Measurements from ENCODE around the gene ZNF438.

ZNF438 gene

DNA sequence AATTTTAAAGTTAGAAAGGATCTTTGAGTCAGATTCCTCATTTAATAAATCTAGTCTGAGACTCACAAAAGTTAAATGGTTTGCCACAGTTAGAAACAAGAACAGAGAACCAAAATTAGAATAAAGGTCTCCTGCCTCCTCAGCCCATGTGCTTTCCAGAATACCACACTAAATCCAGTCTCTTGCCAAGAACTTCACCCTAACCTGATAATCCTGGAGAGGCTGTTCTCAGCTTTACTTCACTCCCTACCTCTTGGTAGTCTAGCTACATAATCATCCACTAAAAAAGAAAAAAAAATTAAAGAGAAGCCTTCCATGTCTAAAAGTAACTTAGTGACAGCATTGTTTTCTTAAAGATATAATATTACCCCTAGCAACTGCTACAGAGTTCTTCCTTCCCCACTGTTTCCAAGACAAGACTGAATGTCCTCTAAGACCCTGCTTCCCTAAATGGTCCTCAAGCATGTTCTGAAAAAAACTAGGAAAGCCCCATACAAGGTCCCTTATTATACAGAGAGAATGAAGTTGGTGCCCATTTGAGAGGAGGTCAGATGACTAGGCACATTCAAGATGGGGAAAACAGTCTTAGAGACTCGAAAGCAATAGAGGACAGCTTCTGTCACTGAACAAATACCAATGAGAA is 56.8 kb downstream of the ZNF438 start:
- in situ Hi-C loops (cut with HindIII; ENCODE audit: low sequenced_read_pairs), result no loop called here
- H3K4me3 ChIP-seq (ENCODE audit: low read depth, low read length), result no peak overlapping the region
- TF ChIP-seq, protein P1, sequence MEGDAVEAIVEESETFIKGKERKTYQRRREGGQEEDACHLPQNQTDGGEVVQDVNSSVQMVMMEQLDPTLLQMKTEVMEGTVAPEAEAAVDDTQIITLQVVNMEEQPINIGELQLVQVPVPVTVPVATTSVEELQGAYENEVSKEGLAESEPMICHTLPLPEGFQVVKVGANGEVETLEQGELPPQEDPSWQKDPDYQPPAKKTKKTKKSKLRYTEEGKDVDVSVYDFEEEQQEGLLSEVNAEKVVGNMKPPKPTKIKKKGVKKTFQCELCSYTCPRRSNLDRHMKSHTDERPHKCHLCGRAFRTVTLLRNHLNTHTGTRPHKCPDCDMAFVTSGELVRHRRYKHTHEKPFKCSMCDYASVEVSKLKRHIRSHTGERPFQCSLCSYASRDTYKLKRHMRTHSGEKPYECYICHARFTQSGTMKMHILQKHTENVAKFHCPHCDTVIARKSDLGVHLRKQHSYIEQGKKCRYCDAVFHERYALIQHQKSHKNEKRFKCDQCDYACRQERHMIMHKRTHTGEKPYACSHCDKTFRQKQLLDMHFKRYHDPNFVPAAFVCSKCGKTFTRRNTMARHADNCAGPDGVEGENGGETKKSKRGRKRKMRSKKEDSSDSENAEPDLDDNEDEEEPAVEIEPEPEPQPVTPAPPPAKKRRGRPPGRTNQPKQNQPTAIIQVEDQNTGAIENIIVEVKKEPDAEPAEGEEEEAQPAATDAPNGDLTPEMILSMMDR (IDR thresholded peaks at IDR 0.05; ENCODE audit: low read depth, low read length, missing control alignments), result no peak
- no peak for DNase-seq (ENCODE audit: low read depth)

DNA sequence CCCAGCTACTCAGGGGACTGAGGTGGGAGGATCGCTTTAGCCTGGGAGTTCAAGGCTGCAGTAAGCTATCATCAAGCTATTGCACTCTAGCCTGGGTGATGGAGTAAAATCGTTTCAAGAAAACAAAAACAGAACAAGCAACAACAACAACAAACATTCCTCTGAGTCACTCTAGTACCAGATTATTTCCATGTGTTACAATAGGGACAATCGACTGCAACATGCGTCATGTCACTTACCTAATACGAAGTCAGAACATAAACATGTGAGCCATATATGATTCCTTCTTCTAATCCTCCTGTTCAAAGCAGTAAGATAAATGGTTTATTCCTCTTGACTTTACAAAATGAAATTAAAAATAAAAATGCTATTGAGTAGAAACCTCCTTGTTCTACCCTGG is 57.3 kb downstream of the ZNF438 start:
- no peak for DNase-seq (ENCODE audit: low read depth)
- H3K4me3 ChIP-seq (ENCODE audit: low read depth, low read length), result no peak overlapping the region
- in situ Hi-C loops (cut with HindIII; ENCODE audit: low sequenced_read_pairs), result no loop called here
- TF ChIP-seq, protein P1 (IDR thresholded peaks at IDR 0.05; ENCODE audit: low read depth, low read length, missing control alignments), result no peak

DNA sequence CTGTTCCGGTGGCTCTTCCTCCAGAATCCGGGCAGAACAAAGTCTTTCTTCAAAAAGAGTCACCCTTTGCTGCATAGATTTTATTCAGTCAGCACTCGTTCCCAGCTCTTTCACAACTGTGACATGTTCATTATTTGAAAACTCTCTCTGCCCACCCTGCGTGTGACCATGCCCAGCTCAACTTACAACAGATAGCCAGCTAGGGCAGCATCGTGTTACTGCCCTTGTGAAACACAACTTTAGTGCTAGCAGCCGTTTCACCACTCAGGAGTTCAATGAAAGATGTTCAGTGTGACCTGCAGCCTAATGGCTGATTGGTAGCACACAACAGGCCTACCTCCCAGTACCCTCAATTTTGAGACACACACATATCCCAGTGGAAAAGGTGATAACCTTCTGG is 57.9 kb downstream of the ZNF438 start:
- TF ChIP-seq, protein P1 (IDR thresholded peaks at IDR 0.05; ENCODE audit: low read depth, low read length, missing control alignments), result no peak
- H3K4me3 ChIP-seq (ENCODE audit: low read depth, low read length), result no peak overlapping the region
- no peak for DNase-seq (ENCODE audit: low read depth)
- in situ Hi-C loops (cut with HindIII; ENCODE audit: low sequenced_read_pairs), result no loop called here

DNA sequence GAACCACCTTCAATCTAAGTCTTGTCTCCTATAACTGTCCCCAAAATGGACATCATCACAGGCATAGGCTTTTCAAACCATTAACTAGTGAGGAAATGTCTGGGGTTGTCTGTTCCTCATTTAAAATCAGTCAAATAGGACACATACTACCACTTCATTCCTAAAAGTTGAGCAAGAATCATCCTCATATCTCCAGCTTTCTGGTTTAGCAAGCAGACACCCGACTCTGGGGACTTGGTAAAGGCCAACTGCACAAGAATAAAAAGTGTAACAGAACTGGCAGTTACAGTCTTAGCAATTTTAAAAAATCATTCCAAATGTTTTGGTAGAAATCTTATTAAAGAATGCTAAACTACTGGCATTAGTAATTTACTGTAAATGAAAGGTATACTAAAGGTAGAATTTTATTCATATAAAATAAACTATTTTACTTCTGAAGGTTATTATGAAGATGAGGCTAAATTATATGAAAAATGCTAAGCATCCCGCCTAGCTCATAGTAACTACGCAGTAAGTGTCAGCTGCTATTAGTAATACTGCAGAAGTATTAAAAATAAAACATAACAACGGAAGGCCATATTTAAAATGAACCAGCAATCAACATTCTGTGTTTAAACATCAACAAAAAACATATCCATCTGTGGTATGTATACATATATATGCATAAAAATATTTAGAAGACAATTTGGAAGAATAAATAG is 60.8 kb downstream of the ZNF438 start:
- no peak for DNase-seq (ENCODE audit: low read depth)
- TF ChIP-seq, protein P1 (IDR thresholded peaks at IDR 0.05; ENCODE audit: low read depth, low read length, missing control alignments), result no peak
- in situ Hi-C loops (cut with HindIII; ENCODE audit: low sequenced_read_pairs), result no loop called here
- H3K4me3 ChIP-seq (ENCODE audit: low read depth, low read length), result no peak overlapping the region

DNA sequence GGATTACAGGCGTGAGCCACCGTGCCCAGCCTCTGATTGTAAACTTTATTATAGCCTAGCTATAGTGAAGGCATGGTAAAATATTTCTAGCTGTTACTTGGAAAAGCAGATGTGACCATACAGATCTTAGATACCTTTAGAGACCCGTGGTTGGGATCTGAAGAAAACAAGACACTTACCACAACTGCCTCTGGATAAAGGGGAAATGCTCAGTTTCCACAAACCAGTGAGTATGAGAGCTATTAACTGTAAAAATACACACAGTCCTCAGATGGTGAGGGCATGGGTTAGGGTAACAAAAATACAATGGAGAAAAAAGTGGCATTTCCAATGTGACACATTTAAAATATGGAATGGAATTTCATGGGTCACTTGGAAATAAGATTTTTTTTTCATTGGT is 63.0 kb downstream of the ZNF438 start:
- no peak for DNase-seq (ENCODE audit: low read depth)
- in situ Hi-C loops (cut with HindIII; ENCODE audit: low sequenced_read_pairs), result no loop called here
- TF ChIP-seq, protein P1 (IDR thresholded peaks at IDR 0.05; ENCODE audit: low read depth, low read length, missing control alignments), result no peak
- H3K4me3 ChIP-seq (ENCODE audit: low read depth, low read length), result no peak overlapping the region

DNA sequence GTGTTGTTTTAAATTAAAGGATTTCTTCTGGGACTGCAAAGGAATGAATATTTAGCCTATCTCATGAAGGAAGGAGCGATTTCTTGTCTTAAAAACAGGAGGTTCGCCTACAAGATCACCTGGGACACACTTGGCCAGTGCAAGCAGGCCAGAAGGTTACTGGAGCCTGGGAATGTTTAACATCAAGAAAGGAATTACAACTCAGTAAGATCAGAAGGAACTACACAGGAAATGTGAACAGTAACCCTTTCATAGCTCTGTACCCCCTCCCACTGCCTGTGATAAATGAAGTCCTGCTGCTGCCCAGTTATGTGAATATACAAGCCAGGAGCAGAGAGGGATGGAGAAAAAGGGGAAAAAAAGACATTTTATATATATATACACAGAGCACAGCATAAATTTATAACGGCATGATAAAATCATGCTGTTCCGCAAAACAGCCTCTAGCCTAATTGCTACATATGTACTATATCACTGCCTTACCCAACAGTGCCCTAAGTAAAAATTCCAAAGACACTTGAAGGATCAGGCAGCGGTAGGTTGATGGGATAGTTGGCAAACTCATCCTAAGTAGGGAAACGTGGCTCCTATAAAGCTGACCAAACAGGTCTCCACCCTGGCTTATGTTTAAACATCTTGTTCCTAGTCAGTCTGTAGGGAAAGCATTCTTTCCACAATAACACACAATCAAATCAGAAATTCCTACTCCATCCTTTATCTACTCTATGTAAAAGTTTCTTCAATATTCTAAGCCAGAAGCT is 63.8 kb downstream of the ZNF438 start:
- in situ Hi-C loops (cut with HindIII; ENCODE audit: low sequenced_read_pairs), result no loop called here
- TF ChIP-seq, protein P1 (IDR thresholded peaks at IDR 0.05; ENCODE audit: low read depth, low read length, missing control alignments), result no peak
- no peak overlapping the region for H3K4me3 ChIP-seq (ENCODE audit: low read depth, low read length)
- DNase-seq (ENCODE audit: low read depth), result no peak

All from astrocyte of the cerebellum (primary cell).